Neural cell (in vitro differentiated cells): Measurements from ENCODE around the gene NOP16. TPM values are rescaled to one million over a fixed set of nuclear protein-coding genes. Genes with fewer than 3 reads are reported as not detected.

Source experiments
- H2AFZ ChIP-seq: fragments of 200-600, 300-800 bp; sonication (generic), shearing (Covaris generic); 2 replicates; pipeline ENCODE4 v1.6.0; 2014; ENCODE audit warnings: low read depth, mild to moderate bottlenecking, antibody characterized with exemption, low read length, moderate library complexity
- H3F3A ChIP-seq: fragments of 200-600 bp; shearing (Covaris generic); 2 replicates; pipeline ENCODE4 v1.6.1; 2016; ENCODE audit warnings: mild to moderate bottlenecking, moderate library complexity, mixed read lengths, antibody characterized with exemption, low read length; ENCODE audit not compliant: insufficient read depth, poor library complexity, severe bottlenecking
- H3K27ac ChIP-seq: fragments of 200-600, 300-800 bp; sonication (generic), shearing (Covaris generic); 2 replicates; pipeline ENCODE4 v1.5.1; 2014; ENCODE audit warnings: mild to moderate bottlenecking, low read length, moderate library complexity
- H3K27me3 ChIP-seq: fragments of 300-800, 200-600 bp; sonication (generic), shearing (Covaris generic); 2 replicates; pipeline ENCODE4 v1.6.0; 2014; ENCODE audit warnings: mild to moderate bottlenecking, low read depth, low read length, moderate library complexity; ENCODE audit not compliant: insufficient read depth
- H3K36me3 ChIP-seq: fragments of 300-800, 200-600 bp; sonication (generic), shearing (Covaris generic); 2 replicates; pipeline ENCODE4 v1.5.1; 2014; ENCODE audit warnings: mild to moderate bottlenecking, antibody characterized with exemption, low read length, moderate library complexity; ENCODE audit not compliant: insufficient read depth
- H3K4me2 ChIP-seq: fragments of 300-800, 200-600 bp; sonication (generic), shearing (Covaris generic); 2 replicates; pipeline ENCODE4 v1.6.0; 2014; ENCODE audit warnings: mild to moderate bottlenecking, low read length
- H3K4me3 ChIP-seq: fragments of 300-800, 200-600 bp; sonication (generic), shearing (Covaris generic); 2 replicates; pipeline ENCODE4 v1.5.1; 2014; ENCODE audit warnings: mild to moderate bottlenecking, low read length, moderate library complexity
- H3K79me2 ChIP-seq: fragments of 200-600 bp; shearing (Covaris generic); replicated peaks from 2 replicates; pipeline ENCODE4 v1.6.0; 2014; ENCODE audit warnings: mild to moderate bottlenecking, low read length, moderate library complexity; ENCODE audit not compliant: insufficient read depth
- H3K9ac ChIP-seq: fragments of 300-800, 200-600 bp; sonication (generic), shearing (Covaris generic); 2 replicates; pipeline ENCODE4 v1.6.1; 2016; ENCODE audit warnings: mild to moderate bottlenecking, low read length, mixed read lengths
- H3K9me2 ChIP-seq: fragments of 200-600 bp; shearing (Covaris generic); 2 replicates; pipeline ENCODE4 v1.6.1; 2016; ENCODE audit warnings: mild to moderate bottlenecking, low read length, mixed read lengths; ENCODE audit not compliant: insufficient read depth
- H3K9me3 ChIP-seq: fragments of 200-600, 300-800 bp; sonication (generic), shearing (Covaris generic); 2 replicates; pipeline ENCODE4 v1.6.1; 2016; ENCODE audit warnings: mild to moderate bottlenecking, mixed run types, low read length, moderate library complexity, mixed read lengths
- H4K20me1 ChIP-seq: fragments of 200-600 bp; shearing (Covaris generic); 2 replicates; pipeline ENCODE4 v1.6.1; 2016; ENCODE audit warnings: mild to moderate bottlenecking, mixed run types; ENCODE audit not compliant: insufficient read depth
- EP300 ChIP-seq: fragments of 450-650 bp; conservative IDR thresholded peaks from 2 replicates; pipeline ENCODE4 v1.6.1; 2014; ENCODE audit warnings: antibody characterized with exemption, mild to moderate bottlenecking, moderate library complexity; ENCODE audit not compliant: poor library complexity, severe bottlenecking
- EZH2 ChIP-seq: fragments of 200-600, 300-800 bp; shearing (Covaris generic), sonication (generic); IDR thresholded peaks from 2 replicates; pipeline ENCODE4 v1.6.1; 2014; ENCODE audit warnings: antibody characterized with exemption, low read length, borderline replicate concordance, mild to moderate bottlenecking; ENCODE audit not compliant: insufficient read depth, poor library complexity, severe bottlenecking
- MXI1 ChIP-seq: fragments of 450-650 bp; conservative IDR thresholded peaks from 2 replicates; pipeline ENCODE4 v1.6.1; 2014; ENCODE audit warnings: antibody characterized with exemption, mild to moderate bottlenecking; ENCODE audit not compliant: poor library complexity, severe bottlenecking
- POLR2AphosphoS5 ChIP-seq: IDR thresholded peaks from 2 replicates; pipeline ENCODE4 v1.6.1; 2012
- RAD21 ChIP-seq: fragments of 450-650 bp; conservative IDR thresholded peaks from 2 replicates; pipeline ENCODE4 v1.6.1; 2014; ENCODE audit warnings: antibody characterized with exemption, mild to moderate bottlenecking, moderate library complexity
- SMC3 ChIP-seq: fragments of 450-650 bp; conservative IDR thresholded peaks from 2 replicates; pipeline ENCODE4 v1.6.1; 2014; ENCODE audit warnings: antibody characterized with exemption, mild to moderate bottlenecking, moderate library complexity; ENCODE audit not compliant: poor library complexity
- TAF1 ChIP-seq: IDR thresholded peaks from 2 replicates; pipeline ENCODE4 v1.6.1; 2012; ENCODE audit warnings: low read depth
- polyA plus RNA-seq: library from polyadenylated mRNA; depleted of rRNA; stranded (reverse); fragments of >200 nt; gene quantifications from 2 replicates; pipeline ENCODE4 v1.2.3, GENCODE V29; 2014
- TF ChIP-seq, protein P1 (sequence below): IDR thresholded peaks from 2 replicates; pipeline ENCODE4 v1.6.1; 2012; ENCODE audit warnings: borderline replicate concordance
- TF ChIP-seq, protein P2 (sequence below): fragments of 450-650 bp; IDR thresholded peaks from 2 replicates; pipeline ENCODE4 v1.5.1; 2014; ENCODE audit warnings: antibody characterized with exemption, mild to moderate bottlenecking, moderate library complexity; ENCODE audit not compliant: poor library complexity, severe bottlenecking

The NOP16 gene
- polyA plus RNA-seq, 1 donor from 2014 or later = 23.9 TPM

DNA sequence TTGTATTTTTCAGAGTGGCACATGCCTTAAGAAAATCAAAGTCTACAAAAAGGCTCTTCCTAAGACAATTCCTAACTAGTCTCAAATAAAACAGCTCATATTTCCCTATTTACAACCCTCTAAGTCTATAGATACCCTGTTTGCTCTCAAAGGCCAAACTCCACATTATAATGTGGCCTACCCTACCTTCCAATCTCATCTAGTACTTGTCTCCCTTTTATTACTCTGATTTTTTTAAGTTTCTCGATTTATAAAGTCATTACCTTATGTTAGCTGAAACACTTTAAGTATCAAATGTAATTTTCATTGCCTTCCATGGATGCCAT is 46.3 kb downstream of the NOP16 start:
- no peak overlapping the region for H3K27ac ChIP-seq
- H4K20me1 ChIP-seq = no peaks in the 10 kb centered on the region
- no peak overlapping the region for H3K4me2 ChIP-seq
- H3K36me3 ChIP-seq = peaks cover 8% of the 10 kb centered on the region
- no peak for TF ChIP-seq EP300
- TF ChIP-seq TAF1 = no peak
- TF ChIP-seq POLR2AphosphoS5 = no peak
- TF ChIP-seq, protein P1, sequence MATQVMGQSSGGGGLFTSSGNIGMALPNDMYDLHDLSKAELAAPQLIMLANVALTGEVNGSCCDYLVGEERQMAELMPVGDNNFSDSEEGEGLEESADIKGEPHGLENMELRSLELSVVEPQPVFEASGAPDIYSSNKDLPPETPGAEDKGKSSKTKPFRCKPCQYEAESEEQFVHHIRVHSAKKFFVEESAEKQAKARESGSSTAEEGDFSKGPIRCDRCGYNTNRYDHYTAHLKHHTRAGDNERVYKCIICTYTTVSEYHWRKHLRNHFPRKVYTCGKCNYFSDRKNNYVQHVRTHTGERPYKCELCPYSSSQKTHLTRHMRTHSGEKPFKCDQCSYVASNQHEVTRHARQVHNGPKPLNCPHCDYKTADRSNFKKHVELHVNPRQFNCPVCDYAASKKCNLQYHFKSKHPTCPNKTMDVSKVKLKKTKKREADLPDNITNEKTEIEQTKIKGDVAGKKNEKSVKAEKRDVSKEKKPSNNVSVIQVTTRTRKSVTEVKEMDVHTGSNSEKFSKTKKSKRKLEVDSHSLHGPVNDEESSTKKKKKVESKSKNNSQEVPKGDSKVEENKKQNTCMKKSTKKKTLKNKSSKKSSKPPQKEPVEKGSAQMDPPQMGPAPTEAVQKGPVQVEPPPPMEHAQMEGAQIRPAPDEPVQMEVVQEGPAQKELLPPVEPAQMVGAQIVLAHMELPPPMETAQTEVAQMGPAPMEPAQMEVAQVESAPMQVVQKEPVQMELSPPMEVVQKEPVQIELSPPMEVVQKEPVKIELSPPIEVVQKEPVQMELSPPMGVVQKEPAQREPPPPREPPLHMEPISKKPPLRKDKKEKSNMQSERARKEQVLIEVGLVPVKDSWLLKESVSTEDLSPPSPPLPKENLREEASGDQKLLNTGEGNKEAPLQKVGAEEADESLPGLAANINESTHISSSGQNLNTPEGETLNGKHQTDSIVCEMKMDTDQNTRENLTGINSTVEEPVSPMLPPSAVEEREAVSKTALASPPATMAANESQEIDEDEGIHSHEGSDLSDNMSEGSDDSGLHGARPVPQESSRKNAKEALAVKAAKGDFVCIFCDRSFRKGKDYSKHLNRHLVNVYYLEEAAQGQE = no peak
- TF ChIP-seq, protein P2, sequence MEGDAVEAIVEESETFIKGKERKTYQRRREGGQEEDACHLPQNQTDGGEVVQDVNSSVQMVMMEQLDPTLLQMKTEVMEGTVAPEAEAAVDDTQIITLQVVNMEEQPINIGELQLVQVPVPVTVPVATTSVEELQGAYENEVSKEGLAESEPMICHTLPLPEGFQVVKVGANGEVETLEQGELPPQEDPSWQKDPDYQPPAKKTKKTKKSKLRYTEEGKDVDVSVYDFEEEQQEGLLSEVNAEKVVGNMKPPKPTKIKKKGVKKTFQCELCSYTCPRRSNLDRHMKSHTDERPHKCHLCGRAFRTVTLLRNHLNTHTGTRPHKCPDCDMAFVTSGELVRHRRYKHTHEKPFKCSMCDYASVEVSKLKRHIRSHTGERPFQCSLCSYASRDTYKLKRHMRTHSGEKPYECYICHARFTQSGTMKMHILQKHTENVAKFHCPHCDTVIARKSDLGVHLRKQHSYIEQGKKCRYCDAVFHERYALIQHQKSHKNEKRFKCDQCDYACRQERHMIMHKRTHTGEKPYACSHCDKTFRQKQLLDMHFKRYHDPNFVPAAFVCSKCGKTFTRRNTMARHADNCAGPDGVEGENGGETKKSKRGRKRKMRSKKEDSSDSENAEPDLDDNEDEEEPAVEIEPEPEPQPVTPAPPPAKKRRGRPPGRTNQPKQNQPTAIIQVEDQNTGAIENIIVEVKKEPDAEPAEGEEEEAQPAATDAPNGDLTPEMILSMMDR = no peak
- no peak overlapping the region for H3K9ac ChIP-seq
- no peak overlapping the region for H2AFZ ChIP-seq
- no peak overlapping the region for H3K4me3 ChIP-seq
- no peaks in the 10 kb centered on the region for H3K27me3 ChIP-seq
- H3K79me2 ChIP-seq = no peaks in the 10 kb centered on the region
- no peaks in the 10 kb centered on the region for H3K9me3 ChIP-seq
- H3F3A ChIP-seq = no peaks in the 10 kb centered on the region
- H3K9me2 ChIP-seq = no peaks in the 10 kb centered on the region

GRCh38 chr5:176341325-176342157 is 46.9 kb downstream of the NOP16 start:
- Histone ChIP-seq H2AFZ (no peak overlapping the region), H3K27me3 (no peaks in the 10 kb centered on the region), H3K4me3 (no peak overlapping the region), H3K36me3 (peaks cover 8% of the 10 kb centered on the region), H3K27ac (no peak overlapping the region), H3K9me2 (no peaks in the 10 kb centered on the region), H3K9ac (no peak overlapping the region), H3K9me3 (no peaks in the 10 kb centered on the region), H3F3A (no peaks in the 10 kb centered on the region), H3K4me2 (no peak overlapping the region), H3K79me2 (no peaks in the 10 kb centered on the region), H4K20me1 (no peaks in the 10 kb centered on the region)
- TF ChIP-seq, protein P2 = no peak
- no peak for TF ChIP-seq TAF1
- TF ChIP-seq SMC3 = no peak
- no peak for TF ChIP-seq EZH2
- no peak for TF ChIP-seq POLR2AphosphoS5
- TF ChIP-seq, protein P1 = no peak
- TF ChIP-seq MXI1 = no peak
- no peak for TF ChIP-seq RAD21
- no peak for TF ChIP-seq EP300
